GM23338 (cell line): ENCODE measurements around the gene KIF1C. TPM values are rescaled to one million over a fixed set of nuclear protein-coding genes. Genes with fewer than 3 reads are reported as not detected.

Experiments
- ATAC-seq: fragments of 200-7000 bp; cut with Tn5 transposase; 3 replicates; pipeline ENCODE4 v1.9.1; 2020
- DNase-seq: peaks from one replicate; pipeline ENCODE4 v3.0.0-alpha.2; 2015; ENCODE audit warnings: low spot score
- H2AFZ ChIP-seq: fragments of 200-600 bp; sonication (generic); 2 replicates; pipeline ENCODE4 v1.8.0; 2016; ENCODE audit warnings: antibody characterized with exemption, mild to moderate bottlenecking, moderate library complexity
- H3F3A ChIP-seq: fragments of 200-600 bp; sonication (generic); replicated peaks from 2 replicates; pipeline ENCODE4 v1.8.0; 2017; ENCODE audit warnings: antibody characterized with exemption, mixed run types, low read depth
- H3K27ac ChIP-seq: fragments of 200-600 bp; sonication (generic); 2 replicates; pipeline ENCODE4 v1.6.1; 2016; ENCODE audit warnings: low read depth
- H3K27me3 ChIP-seq: fragments of 200-600 bp; sonication (generic); 2 replicates; pipeline ENCODE4 v1.8.0; 2016; ENCODE audit warnings: mild to moderate bottlenecking, mixed run types, moderate library complexity; ENCODE audit not compliant: insufficient read depth
- H3K36me3 ChIP-seq: fragments of 200-600 bp; sonication (generic); 2 replicates; pipeline ENCODE4 v1.8.0; 2016; ENCODE audit warnings: mild to moderate bottlenecking; ENCODE audit not compliant: insufficient read depth
- H3K4me1 ChIP-seq: fragments of 200-600 bp; sonication (generic); 2 replicates; pipeline ENCODE4 v1.8.0; 2016; ENCODE audit warnings: mild to moderate bottlenecking, moderate library complexity; ENCODE audit not compliant: insufficient read depth
- H3K4me2 ChIP-seq: fragments of 200-600 bp; sonication (generic); 2 replicates; pipeline ENCODE4 v1.7.1; 2017; ENCODE audit warnings: mixed run types
- H3K4me3 ChIP-seq: fragments of 200-600 bp; sonication (generic); 2 replicates; pipeline ENCODE4 v1.6.1; 2016; ENCODE audit warnings: mixed run types
- H3K79me2 ChIP-seq: fragments of 200-600 bp; sonication (generic); replicated peaks from 2 replicates; pipeline ENCODE4 v1.8.0; 2017; ENCODE audit warnings: mild to moderate bottlenecking; ENCODE audit not compliant: insufficient read depth
- H3K9me2 ChIP-seq: fragments of 200-600 bp; sonication (generic); 2 replicates; pipeline ENCODE4 v1.8.0; 2017; ENCODE audit not compliant: insufficient read depth
- H4K20me1 ChIP-seq: fragments of 200-600 bp; sonication (generic); replicated peaks from 2 replicates; pipeline ENCODE4 v1.8.0; 2017; ENCODE audit warnings: mild to moderate bottlenecking; ENCODE audit not compliant: insufficient read depth
- H3K27ac Mint-ChIP-seq: 2 replicates; pipeline ENCODE4 v1.8.0; 2020; ENCODE audit warnings: inconsistent platforms, mild to moderate bottlenecking, moderate library complexity, mixed read lengths
- H3K27me3 Mint-ChIP-seq: 3 replicates; pipeline ENCODE4 v1.8.0; 2022; ENCODE audit warnings: low read depth, mild to moderate bottlenecking, moderate library complexity, mixed read lengths, inconsistent platforms; ENCODE audit not compliant: insufficient read depth, poor library complexity
- H3K36me3 Mint-ChIP-seq: 3 replicates; pipeline ENCODE4 v1.8.0; 2021; ENCODE audit warnings: low read depth, mild to moderate bottlenecking, inconsistent platforms, moderate library complexity, mixed read lengths
- H3K4me1 Mint-ChIP-seq: 3 replicates; pipeline ENCODE4 v1.8.0; 2020; ENCODE audit warnings: mild to moderate bottlenecking, inconsistent platforms, mixed read lengths
- H3K4me3 Mint-ChIP-seq: 3 replicates; pipeline ENCODE4 v1.8.0; 2021; ENCODE audit warnings: moderate library complexity, mild to moderate bottlenecking, inconsistent platforms, mixed read lengths
- H3K9me3 Mint-ChIP-seq: 3 replicates; pipeline ENCODE4 v1.8.0; 2020; ENCODE audit warnings: moderate library complexity, mild to moderate bottlenecking, inconsistent platforms, mixed read lengths
- CREB1 ChIP-seq: fragments of 250-450 bp; sonication (Bioruptor Pico); IDR thresholded peaks from 2 replicates; pipeline ENCODE4 v1.5.0; 2020; ENCODE audit warnings: low read depth, mild to moderate bottlenecking, moderate library complexity
- CTCF ChIP-seq, 2 experiments: fragments of 200-600 bp in 1 of 2; sonication (generic) in 1 of 2; conservative IDR thresholded peaks; 2 replicates each; pipeline versions ENCODE4 v1.5.1 to v1.6.1; 2016 to 2017; ENCODE audit warnings: antibody characterized with exemption in 2 of 2, low read depth in 2 of 2, mild to moderate bottlenecking in 2 of 2, moderate library complexity in 1 of 2
- ETS1 ChIP-seq: IDR thresholded peaks from 2 replicates; pipeline ENCODE4 v1.6.1; 2016; ENCODE audit warnings: antibody characterized with exemption
- EZH2 ChIP-seq: fragments of 200-600 bp; sonication (generic); IDR thresholded peaks from one replicate; pipeline ENCODE4 v1.8.0; 2017; ENCODE audit warnings: antibody characterized with exemption, mild to moderate bottlenecking, low read depth; ENCODE audit not compliant: unreplicated experiment
- EZH2phosphoT487 ChIP-seq: fragments of 200-600 bp; sonication (generic); IDR thresholded peaks from one replicate; pipeline ENCODE4 v1.8.1; 2018; ENCODE audit warnings: antibody characterized with exemption; ENCODE audit not compliant: unreplicated experiment
- JUNB ChIP-seq: IDR thresholded peaks from one replicate; pipeline ENCODE4 v1.6.1; 2016; ENCODE audit warnings: antibody characterized with exemption; ENCODE audit not compliant: unreplicated experiment
- NANOG ChIP-seq: IDR thresholded peaks from 2 replicates; pipeline ENCODE4 v1.6.1; 2016; ENCODE audit warnings: antibody characterized with exemption, borderline replicate concordance
- POLR2AphosphoS5 ChIP-seq: IDR thresholded peaks from 2 replicates; pipeline ENCODE4 v1.6.1; 2016; ENCODE audit warnings: antibody characterized with exemption, low read depth
- REST ChIP-seq: IDR thresholded peaks from one replicate; pipeline ENCODE4 v1.6.1; 2018; ENCODE audit warnings: antibody characterized with exemption; ENCODE audit not compliant: unreplicated experiment
- STAT1 ChIP-seq: IDR thresholded peaks from one replicate; pipeline ENCODE4 v1.6.1; 2016; ENCODE audit warnings: antibody characterized with exemption; ENCODE audit not compliant: unreplicated experiment
- ZNF114 ChIP-seq: fragments of 250-450 bp; sonication (Bioruptor Pico); IDR thresholded peaks from 2 replicates; pipeline ENCODE4 v1.5.0; 2020; ENCODE audit warnings: mild to moderate bottlenecking, moderate library complexity
- ZNF331 ChIP-seq: fragments of 250-450 bp; sonication (Bioruptor Pico); IDR thresholded peaks from 2 replicates; pipeline ENCODE4 v1.5.0; 2020; ENCODE audit warnings: low read depth, mild to moderate bottlenecking, moderate library complexity
- ZNF462 ChIP-seq: fragments of 250-450 bp; sonication (Bioruptor Pico); IDR thresholded peaks from 2 replicates; pipeline ENCODE4 v1.5.0; 2020; ENCODE audit warnings: mild to moderate bottlenecking, moderate library complexity
- polyA plus RNA-seq: library from polyadenylated mRNA; unstranded; fragments of >200 nt; fragmentation: Nextera tagmentation; extraction: Ambion mirVana; gene quantifications from 2 replicates; pipeline ENCODE4 v1.2.1, GENCODE V29; 2016
- total RNA-seq: library from RNA; depleted of rRNA; stranded (reverse); fragments of >200 nt; shearing (Covaris generic); gene quantifications from 2 replicates; pipeline ENCODE4 v1.2.3, GENCODE V29; 2014

KIF1C gene
- total and polyA plus RNA-seq, 2 experiments from 2014 or later: 13.5 to 61.4 TPM

- H4K20me1 ChIP-seq: 0 out of 2 replicates have a peak, but pooled peaks cover 9% of the 10 kb centered on the region
- peaks cover 62% of the 10 kb centered on the region for H3K27me3 ChIP-seq
- H3K27ac Mint-ChIP-seq: no peak overlapping the region
- H3K4me1 Mint-ChIP-seq: peaks cover 22% of the 10 kb centered on the region
- H3K36me3 Mint-ChIP-seq: peaks cover 38% of the 10 kb centered on the region
- no peak overlapping the region for H3K4me2 ChIP-seq
- DNase-seq (no peak), ATAC-seq (no peak)
- peaks cover 13% of the 10 kb centered on the region for H3K4me1 ChIP-seq
- peaks cover 6% of the 10 kb centered on the region; the same call in 1 of the 2 replicates for H3F3A ChIP-seq
- TF ChIP-seq JUNB (no peak), STAT1 (no peak), REST (no peak), CREB1 (CRISPR knock-in tag) (no peak), POLR2AphosphoS5 (no peak), ZNF331 (CRISPR knock-in tag) (no peak), ETS1 (no peak), ZNF462 (CRISPR knock-in tag) (no peak), CTCF (conservative IDR thresholded peaks at IDR 0.05; ENCODE audit: low read depth in 2 of 2) (no peak), EZH2 (no peak), ZNF114 (CRISPR knock-in tag) (no peak), EZH2phosphoT487 (no peak), NANOG (no peak)
- no peak overlapping the region for H3K4me3 ChIP-seq
- no peak overlapping the region for H2AFZ ChIP-seq
- H3K9me2 ChIP-seq: no peaks in the 10 kb centered on the region
- H3K27me3 Mint-ChIP-seq: peaks cover 53% of the 10 kb centered on the region
- peaks cover 6% of the 10 kb centered on the region for H3K79me2 ChIP-seq
- H3K4me3 Mint-ChIP-seq: no peak overlapping the region; the same call in 2 of the 3 replicates
- no peaks in the 10 kb centered on the region for H3K9me3 Mint-ChIP-seq
- no peak overlapping the region for H3K27ac ChIP-seq
- no peaks in the 10 kb centered on the region for H3K36me3 ChIP-seq
Observed at GRCh38 chr17:4974115-4974670, 23.6 kb upstream of the KIF1C start.
